ENCODE results near the gene ZXDB. TPM values are rescaled to one million over a fixed set of nuclear protein-coding genes. Genes with fewer than 3 reads are reported as not detected.

ZXDB gene
- total and polyA plus RNA-seq, 2 donors (not counting 3 experiments of a cell fraction or from before 2014, with no cell fraction given): 6.3 to 8.4 TPM

Other genes starting within 250 kb of the ZXDB start
- gene NLRP2B, start 88.2 kb downstream of the ZXDB start, total RNA-seq: not detected in 2 replicates
- gene NLRP2B, start 88.2 kb downstream of the ZXDB start, polyA plus RNA-seq: 0.01 TPM in 1 of 2 replicates, not detected in the other